Fibroblast of villous mesenchyme (primary cell): ENCODE data around the gene CCT2. TPM values are rescaled to one million over a fixed set of nuclear protein-coding genes. Genes with fewer than 3 reads are reported as not detected.
A peak's percentile ranks its signal among the peaks of the same experiment; 100 is the strongest.

ENCODE experiments used
- DNase-seq: peaks from one replicate; pipeline ENCODE4 v3.0.0-alpha.2; 2010; ENCODE audit warnings: low read depth
- H3K4me3 ChIP-seq: 2 replicates; pipeline ENCODE4 v1.5.1; 2011; ENCODE audit warnings: low read depth, mild to moderate bottlenecking, low read length
- total RNA-seq: library from RNA; depleted of rRNA; stranded (reverse); fragments of >200 nt; gene quantifications from 2 replicates; pipeline ENCODE4 v1.2.3, GENCODE V29; 2012
- TF ChIP-seq, protein P1 (sequence below): IDR thresholded peaks from 2 replicates; pipeline ENCODE4 v1.5.1; 2012; ENCODE audit warnings: low read depth, mild to moderate bottlenecking, low read length; ENCODE audit not compliant: insufficient read depth

CCT2 gene
- total RNA-seq, 1 donor = 330 TPM

DNA sequence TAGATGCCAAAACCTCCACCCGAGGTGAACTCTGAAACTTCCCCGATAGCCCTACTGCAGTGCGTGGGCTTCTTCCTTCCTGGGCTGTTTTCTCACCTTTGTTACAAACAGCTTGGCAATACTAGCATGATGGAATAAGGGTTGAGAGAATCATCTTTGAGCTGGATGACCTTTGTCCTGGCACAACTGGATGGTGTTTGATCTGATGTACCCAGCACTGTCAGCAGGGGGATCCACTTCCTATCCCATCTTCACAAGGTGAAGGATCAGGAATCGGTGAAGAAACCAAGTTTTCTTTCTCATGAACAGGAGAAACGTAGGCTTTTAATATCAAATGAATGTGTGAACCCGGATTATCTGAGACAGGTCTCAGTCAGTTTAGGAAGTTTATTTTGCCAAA lies 44.9 kb downstream of the CCT2 start:
- no peak for DNase-seq
- H3K4me3 ChIP-seq = no peak overlapping the region
- TF ChIP-seq, protein P1, sequence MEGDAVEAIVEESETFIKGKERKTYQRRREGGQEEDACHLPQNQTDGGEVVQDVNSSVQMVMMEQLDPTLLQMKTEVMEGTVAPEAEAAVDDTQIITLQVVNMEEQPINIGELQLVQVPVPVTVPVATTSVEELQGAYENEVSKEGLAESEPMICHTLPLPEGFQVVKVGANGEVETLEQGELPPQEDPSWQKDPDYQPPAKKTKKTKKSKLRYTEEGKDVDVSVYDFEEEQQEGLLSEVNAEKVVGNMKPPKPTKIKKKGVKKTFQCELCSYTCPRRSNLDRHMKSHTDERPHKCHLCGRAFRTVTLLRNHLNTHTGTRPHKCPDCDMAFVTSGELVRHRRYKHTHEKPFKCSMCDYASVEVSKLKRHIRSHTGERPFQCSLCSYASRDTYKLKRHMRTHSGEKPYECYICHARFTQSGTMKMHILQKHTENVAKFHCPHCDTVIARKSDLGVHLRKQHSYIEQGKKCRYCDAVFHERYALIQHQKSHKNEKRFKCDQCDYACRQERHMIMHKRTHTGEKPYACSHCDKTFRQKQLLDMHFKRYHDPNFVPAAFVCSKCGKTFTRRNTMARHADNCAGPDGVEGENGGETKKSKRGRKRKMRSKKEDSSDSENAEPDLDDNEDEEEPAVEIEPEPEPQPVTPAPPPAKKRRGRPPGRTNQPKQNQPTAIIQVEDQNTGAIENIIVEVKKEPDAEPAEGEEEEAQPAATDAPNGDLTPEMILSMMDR = peak; percentile 44

GRCh38 chr12:69633061-69633460 lies 47.8 kb downstream of the CCT2 start:
- H3K4me3 ChIP-seq = no peak overlapping the region
- TF ChIP-seq, protein P1 = no peak
- DNase-seq = no peak

DNA sequence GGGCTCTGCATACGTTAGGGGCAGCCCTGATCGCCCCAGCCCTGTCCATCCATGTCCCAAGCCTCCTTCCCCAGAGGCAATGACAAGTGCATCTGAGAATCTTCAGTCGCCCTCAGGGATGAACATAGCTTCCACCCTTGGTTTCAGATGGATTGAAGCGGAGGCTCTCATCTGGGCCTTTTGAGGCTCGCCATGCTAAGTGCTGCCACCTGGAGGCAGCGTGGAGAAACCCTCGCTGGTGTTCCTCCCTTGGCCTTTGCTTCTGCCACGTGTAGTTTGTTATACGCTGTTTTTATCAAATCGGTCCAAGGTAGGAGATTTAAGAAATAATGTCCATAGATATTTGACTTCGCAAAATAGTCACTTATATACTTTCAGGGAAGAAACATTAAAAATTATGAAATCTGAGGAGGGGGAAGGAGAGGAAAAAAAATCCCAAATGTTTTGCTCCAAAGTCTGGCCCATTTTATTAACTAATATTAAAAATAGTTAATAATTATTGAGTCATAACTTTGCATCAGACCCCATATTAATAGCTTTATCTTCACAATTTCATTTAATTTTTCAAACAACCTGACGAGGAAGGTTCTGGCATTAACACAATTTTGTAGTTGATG lies 54.2 kb downstream of the CCT2 start:
- TF ChIP-seq, protein P1 = peak; percentile 93
- no peak overlapping the region for H3K4me3 ChIP-seq
- peak; percentile 70 for DNase-seq

- TF ChIP-seq, protein P1 = no peak
- DNase-seq = no peak
- no peak overlapping the region for H3K4me3 ChIP-seq
These were observed 56.3 kb downstream of the CCT2 start for GRCh38 chr12:69641546-69641945.

GRCh38 chr12:69642531-69642930 lies 57.3 kb downstream of the CCT2 start:
- H3K4me3 ChIP-seq = no peak overlapping the region
- TF ChIP-seq, protein P1 = no peak
- DNase-seq = no peak

DNA sequence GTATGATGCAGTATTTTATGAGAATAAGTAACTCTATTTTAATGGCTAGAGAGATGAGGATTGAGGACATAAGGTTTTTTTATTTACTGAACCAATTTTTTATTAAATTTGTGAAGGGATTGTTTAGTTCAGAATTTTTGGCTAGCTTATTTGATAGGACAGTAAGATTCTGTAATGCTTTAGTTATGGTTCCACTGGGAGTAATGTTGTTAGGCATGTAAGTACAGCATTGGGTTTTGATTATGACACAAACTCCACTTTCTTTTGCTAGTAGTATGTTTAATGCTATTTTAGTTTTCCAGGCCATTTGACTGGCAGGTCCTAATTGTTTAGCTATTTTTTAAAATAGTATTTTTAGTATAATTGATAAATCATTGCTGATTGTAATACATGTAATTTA lies 59.3 kb downstream of the CCT2 start:
- no peak for DNase-seq

More for the DNA sequence above, 59.3 kb downstream of the CCT2 start:
- no peak overlapping the region for H3K4me3 ChIP-seq
- TF ChIP-seq, protein P1 = no peak
